Posterior vena cava (tissue), 2 donors: ENCODE measurements around the gene HSPG2. TPM values are rescaled to one million over a fixed set of nuclear protein-coding genes. Genes with fewer than 3 reads are reported as not detected.
"Not testable (repeated sequence)": the region's sequence is repeated elsewhere in the genome, so short reads cannot be mapped to it uniquely, and the experiment has no call there.

Experiments used
- DNase-seq: peaks from one replicate; pipeline ENCODE4 v3.0.0-alpha.2; 2020; ENCODE audit warnings: low spot score
- intact Hi-C, 2 donors: fragments of 100-400 bp; cut with DNase I; formaldehyde crosslinking; loops; one replicate each; pipeline versions ENCODE4 v1.14.1 to v1.14.2; 2022 to 2023
- total RNA-seq, 2 donors: library from RNA; stranded (reverse); fragmentation: NEBNext Ultra II Directional; extraction: Animal tissue kit (Norgen Biotek cat#: 25700); gene quantifications; one replicate each; pipeline ENCODE4 v1.2.1, GENCODE V29; 2021
- donor health status: DM: yes; HTN: yes; CAD: no.
- donor health status: DM: yes; HTN: yes; CAD: no.

Gene HSPG2
- total RNA-seq, 2 donors from 2014 or later, result 682 to 919 TPM

DNA sequence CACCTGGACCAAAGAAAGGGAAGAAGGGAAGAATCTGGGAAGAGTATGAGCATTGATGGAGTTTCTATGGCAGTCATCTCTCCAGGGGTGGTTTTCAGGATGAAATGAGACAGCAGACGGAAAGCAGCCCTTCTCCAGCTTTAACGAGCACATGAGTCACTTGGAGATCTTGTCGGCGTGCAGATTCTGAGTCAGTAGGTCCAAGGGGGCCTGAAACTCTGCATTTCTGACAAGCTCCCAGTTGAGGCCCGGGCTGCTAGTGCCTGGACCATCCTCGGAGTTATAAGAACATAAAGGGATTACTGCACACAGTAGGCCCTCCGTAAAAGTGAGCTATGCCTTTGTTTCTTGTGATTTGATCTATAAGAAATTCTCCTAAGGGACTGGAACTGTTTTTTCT, 17.6 kb downstream of the HSPG2 start:
- DNase-seq, result no peak
- intact Hi-C loops, result no loop called here

DNA sequence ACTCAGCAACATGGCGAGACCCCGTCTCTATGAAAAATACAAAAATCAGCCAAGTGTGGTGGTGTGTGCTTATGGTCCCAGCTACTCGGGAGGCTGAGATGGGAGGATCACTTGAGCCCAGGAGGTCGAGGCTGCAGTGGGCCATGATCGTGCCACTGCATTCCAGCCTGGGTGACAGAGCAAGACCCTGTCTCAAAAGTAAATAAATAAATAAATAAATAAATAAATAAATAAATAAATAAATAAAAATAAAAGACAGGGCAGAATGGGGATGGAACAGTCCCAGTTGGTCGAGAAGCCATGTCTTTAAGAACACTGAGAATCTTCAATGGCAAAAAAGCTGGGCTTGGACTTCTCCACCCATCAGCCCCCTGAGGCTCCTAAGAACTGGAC, 19.9 kb downstream of the HSPG2 start:
- DNase-seq, intact Hi-C loops: not testable (repeated sequence)

DNA sequence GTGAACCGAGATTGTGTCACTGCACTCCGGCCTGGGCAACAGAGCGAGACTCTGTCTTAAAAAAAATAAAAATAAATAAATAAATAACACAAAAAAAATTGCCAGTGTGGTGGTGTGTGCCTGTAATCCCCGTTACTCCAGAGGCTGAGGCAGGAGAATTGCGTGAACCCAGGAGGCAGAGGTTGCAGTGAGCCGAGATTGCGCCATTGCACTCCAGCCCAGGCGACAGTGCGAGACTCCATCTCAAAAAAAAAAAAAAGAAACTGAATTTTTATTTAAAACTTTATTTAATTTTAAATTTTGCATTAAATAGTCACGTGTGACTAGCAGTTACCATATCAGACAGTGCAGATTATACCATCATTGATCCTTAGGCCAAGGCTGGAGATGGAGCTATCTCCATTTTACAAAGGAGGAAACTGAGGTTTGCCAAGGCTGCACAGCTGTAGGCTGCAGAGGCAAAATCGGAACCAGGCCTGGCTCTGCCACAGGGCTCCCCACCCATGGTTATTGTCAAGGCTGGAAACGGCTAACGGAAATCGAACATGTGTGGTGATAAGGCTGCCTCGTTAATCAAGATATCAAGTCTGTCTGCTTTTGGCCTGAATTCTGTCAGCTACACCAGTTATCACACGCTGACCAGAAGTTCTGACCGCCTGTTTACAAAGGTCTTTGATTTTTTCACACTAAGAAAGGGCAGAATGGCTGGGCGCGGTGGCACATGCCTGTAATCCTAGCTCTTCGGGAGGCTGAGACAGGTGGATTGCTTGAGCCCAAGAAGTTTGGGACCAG, 20.5 kb downstream of the HSPG2 start:
- no peak for DNase-seq
- intact Hi-C loops, result no loop called here

DNA sequence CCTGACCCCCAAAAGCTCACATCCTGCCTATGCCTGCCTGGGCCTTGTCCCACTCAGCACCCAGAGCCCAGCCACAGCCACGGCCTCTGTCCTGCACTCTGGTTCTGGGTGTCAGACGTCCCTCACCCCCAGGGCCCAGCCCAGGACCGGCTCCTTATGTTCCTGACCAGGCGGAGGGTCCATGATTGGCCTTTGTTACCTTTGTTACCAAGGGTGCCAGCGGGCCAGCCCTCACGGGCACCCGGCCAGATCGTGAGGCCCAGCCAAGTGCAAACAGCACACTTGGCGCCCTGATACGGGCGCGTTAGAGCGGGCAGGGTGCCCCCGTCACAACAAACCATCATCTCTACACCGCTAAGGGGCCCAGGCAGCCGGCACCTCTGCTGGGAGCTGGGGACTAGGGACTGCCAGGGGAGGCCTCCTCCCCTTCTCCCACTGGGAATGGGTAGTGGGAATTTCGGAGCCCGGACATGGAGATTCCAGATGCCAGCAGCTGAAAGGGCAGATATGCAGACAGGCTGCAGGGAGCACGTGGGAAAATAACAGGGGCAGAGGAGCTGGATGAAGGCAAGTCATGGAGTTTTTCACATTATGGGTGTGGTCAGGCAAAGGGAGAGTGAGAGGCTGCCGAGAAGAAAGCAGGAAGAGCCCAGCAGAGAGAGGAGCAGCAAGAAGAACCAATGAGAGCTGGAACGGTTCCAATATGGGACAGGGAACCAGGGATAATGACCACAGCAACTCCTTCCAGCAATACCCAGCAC, 22.1 kb downstream of the HSPG2 start:
- DNase-seq, result no peak
- intact Hi-C loops, result no loop called here

DNA sequence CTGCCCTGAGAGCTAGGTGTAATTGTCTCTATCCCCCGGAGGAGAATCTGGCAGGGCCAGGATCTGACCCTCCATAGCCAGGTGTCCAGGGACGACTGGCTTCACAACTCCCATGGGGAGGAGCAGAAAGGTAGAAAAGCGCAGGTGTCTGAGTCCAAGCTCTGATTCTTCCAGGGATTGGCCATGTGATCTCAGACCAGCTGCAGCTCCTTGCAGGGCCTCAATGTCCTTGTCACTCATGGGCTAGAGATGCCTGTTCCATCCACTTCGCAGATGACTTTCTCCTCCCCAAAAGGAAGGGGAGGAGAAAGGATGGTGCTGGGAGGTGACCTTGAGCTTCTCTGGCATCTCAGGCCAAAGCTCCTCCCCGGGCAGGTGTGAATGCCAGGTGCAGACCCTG, 22.7 kb downstream of the HSPG2 start:
- intact Hi-C loops, result no loop called here
- no peak for DNase-seq

DNA sequence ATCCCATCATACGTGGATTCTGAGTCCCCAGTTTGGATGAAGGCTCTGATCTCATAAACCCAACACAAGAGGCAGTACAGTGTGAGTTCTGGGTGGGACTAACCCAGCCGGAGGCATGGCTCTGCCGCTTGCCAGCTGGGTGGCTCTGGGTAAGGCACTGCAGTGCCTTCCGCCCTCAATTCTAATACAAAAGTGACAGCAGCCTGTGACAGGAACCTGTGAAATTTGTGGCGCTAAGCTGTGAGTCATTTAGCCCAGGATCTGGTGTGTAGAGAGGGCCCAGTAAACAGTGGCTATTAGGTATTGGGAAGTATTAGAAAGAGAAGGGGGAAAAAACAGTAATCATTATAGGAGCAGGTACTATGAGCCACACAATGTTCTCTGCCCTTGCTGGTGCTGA, 23.3 kb downstream of the HSPG2 start:
- intact Hi-C loops, result no loop called here
- no peak for DNase-seq

DNA sequence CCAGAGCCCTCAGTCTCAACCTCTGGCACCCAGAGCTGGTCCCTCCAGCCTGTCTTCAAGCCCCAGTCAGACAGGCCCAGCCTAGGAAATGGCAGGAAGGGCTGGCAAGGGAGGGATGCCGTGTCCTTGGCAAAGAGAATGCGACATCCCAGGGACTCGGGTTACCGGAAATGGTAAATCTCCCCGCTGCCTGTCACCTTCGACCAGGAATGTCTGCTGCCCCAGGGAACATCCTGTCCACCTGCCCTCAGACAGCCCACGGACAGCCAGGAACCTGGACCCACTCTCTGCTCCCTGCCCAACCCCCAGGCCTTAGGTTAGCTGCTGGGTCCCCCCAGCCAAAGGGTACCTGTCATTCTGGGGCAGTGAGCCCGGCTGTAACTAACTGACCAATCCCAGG, 23.9 kb downstream of the HSPG2 start:
- intact Hi-C loops, result no loop called here

DNA sequence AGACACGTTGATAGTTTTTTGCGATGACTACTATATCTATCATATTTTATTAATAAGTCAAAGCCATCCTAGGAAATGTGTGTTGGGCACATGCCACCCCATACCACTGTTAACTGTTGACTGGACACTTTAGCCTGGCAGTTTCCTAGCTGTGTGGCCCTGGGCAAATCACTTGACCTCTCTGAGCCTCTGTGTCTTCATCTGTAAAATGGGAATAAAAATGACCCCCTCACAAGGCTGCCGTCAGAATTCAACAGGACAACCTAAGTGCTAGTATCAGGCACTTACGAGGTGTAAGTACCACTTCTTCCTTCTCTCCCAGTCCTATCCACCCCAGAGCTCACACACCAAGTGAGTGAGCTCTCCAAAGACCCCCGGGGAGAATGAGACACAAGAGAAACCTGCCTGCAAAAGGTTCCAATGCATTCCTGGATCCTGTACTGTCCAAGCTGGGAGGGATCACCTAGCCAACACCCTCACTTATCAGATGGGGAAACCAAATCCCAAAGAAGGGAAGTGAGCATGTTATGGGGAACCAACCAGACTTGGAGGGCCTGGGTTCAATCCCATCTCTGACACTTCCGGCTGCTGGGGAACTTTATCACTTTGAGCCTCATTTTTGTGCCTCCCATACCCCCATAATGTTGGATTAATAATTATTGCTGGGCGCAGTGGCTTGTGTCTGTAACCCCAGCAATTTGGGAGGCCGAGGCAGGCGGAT, 24.9 kb downstream of the HSPG2 start:
- no peak for DNase-seq
- intact Hi-C loops, result no loop called here

More for the DNA sequence above, 23.9 kb downstream of the HSPG2 start:
- DNase-seq, result no peak

DNA sequence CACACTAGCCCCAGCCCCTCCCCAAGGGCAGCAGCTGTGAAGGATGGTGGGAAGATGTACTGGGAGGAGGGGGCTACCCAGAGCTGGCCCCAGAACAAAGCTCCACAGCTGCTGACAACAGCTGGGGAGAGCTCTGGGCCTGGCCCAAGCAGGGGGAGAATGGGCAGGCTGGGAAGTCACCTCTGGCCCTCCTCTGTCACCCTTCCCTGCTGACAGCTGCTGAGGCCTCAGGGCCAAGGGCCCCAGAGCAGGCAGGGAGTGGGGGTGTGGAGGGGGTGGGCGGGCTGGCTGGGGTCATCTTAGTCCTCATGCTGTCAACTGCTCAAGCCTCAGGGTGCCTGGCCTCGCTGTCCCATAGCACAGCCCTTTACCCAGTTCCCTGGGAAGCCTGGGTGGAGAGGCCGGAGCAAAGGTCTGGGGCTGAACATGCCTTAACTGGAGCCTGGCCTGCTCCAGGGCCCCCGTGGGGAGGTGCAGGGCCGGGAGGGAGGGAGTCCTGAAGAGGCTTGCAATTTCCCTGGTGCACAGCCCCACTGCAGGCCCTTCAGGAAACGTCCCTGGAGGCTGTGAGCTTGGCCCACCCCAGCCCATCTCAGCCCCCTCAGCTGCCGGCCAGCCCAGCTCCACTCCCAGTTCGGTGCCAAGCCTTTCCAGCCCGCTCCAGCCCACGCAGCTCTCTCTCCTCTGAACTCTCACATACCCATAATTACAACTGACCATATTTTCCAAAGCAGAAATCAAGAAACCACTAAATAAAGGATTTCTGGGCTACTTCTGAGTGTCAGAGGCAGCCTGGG, 25.7 kb downstream of the HSPG2 start:
- intact Hi-C loops, result no loop called here
- DNase-seq, result peak; percentile 92

DNA sequence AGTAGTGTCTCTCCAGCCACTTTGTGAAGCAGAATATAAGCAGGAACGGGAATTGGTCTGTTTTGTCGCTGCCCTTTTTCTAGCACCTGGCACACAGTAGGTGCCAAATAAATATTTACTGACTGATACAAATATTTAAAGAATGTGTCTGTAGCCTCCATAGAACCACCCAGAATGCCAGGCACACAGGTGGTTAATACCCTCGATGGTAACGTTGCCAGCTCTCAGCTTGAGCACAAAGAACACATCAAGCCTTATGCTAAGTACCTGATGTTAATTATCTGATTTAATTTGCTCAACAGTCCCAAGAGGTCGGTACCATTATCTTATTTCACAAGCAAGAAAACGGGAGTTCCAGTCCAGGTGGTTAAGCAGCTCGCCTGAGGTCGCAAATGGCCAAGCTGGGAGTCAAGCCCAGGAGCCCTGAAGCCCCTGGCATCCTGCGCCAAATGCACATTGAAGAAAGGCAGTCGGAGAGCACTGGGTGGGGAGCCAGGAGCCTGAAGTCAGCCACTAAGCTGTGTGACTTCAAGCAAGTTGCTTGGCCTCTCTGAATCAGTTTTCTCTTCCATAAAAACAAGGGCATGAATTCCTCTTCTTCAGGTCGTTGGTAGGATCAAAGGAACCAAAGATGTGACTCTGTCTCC, 26.4 kb downstream of the HSPG2 start:
- intact Hi-C loops, result no loop called here
- DNase-seq, result no peak

DNA sequence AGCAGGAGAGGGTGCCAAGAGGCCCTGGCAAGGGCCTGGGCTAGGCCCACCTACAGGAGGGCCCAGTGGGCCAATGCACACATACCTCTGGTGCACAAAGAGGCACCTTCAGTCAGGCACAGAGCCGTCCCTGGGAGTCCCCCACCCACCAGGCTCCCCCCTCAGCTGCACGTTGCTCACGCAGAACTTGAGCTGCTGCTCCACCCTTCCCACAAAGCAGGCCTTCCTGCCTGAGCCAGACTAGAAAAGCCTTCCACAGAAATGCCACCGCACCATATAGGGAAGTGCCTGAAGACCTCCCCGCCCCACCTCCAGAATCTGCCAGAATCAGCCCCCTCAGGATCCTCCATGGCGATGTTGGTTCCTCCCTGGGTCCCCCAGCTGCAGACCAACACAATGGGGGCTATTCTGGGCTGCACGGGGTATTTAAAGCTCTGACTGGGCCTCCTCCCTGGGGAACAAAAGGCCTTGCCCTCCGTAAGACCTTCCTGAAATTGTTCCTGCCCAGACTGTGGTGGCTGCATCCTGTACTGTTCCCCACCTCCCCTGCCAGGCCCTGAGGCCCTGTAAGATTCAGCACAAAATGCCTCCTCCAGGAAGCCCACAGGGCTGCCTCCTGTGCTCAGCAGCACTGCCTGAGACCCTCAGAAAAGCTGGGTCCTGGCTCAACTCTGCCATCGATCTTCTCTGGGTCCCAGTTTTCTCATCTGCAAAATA, 27.2 kb downstream of the HSPG2 start:
- DNase-seq, result peak; percentile 92
- intact Hi-C loops, result no loop called here

DNA sequence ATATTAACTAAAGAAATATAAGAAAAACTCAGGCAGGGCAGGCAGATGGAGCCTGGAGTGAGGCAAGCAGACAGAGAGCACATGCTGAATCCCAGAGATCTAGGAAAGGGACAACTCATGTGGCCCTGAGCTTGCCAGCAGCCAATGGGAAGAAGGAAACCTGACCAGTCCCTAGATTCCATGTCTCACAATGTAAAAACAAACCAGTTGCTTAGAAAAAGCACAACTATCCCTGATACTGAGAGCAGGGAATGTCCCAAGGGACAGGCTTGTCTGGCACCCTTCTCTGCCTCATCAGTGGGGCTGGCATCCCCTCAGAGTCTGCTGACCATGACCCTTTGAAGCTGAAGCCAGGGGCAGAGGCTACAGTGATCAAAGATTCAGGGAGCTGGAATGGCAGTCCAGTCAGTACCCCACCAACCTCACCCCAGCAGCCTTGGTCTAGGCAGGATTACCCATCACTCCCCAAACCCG, 27.8 kb downstream of the HSPG2 start:
- intact Hi-C loops, result no loop called here
- peak; percentile 88 for DNase-seq

DNA sequence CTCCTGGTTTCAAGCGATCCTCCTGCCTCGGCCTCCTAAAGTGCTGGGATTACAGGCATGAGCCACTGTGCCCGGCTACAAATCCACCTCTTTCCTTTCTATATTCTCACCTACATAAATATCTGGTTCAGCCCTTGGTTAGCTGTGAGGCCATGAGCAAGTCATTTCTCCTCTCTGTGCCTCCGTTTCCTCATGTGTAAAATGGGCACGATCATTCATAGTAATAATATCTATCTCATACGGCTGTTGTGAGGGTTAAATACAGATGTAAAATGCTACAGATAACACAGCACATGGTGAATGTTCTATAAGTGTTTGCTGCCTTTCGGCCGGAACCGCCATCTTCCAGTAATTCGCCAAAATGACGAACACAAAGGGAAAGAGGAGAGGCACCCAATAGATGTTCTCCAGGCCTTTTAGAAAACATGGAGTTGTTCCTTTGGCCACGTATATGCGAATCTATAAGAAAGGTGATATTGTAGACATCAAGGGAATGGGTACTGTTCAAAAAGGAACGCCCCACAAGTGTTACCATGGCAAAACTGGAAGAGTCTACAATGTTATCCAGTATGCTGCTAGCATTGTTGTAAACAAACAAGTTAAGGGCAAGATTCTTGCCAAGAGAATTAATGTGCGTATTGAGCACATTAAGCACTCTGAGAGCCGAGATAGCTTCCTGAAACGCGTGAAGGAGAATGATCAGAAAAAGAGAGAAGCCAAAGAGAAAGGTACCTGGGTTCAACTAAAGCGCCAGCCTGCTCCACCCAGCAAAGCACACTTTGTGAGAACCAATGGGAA, 29.2 kb downstream of the HSPG2 start:
- DNase-seq, intact Hi-C loops: not testable (repeated sequence)

DNA sequence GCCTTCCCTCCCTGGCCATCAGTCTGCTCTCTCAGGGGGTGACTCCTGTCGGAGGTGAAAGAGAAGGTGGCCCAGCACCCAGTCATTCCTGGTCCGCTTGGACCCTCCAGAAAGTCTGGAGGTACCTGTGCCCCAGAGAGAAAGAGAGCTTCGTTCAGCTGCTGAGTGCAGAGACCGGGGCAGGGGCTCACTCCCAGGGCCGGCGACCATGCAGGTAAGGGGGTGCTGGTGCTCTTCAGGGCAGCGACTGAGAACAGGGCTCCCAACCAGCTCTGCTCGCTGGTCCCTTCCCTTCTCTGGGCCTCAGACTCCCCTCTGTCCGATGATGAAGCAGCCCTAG, 30.1 kb downstream of the HSPG2 start:
- no peak for DNase-seq
- intact Hi-C loops, result no loop called here

DNA sequence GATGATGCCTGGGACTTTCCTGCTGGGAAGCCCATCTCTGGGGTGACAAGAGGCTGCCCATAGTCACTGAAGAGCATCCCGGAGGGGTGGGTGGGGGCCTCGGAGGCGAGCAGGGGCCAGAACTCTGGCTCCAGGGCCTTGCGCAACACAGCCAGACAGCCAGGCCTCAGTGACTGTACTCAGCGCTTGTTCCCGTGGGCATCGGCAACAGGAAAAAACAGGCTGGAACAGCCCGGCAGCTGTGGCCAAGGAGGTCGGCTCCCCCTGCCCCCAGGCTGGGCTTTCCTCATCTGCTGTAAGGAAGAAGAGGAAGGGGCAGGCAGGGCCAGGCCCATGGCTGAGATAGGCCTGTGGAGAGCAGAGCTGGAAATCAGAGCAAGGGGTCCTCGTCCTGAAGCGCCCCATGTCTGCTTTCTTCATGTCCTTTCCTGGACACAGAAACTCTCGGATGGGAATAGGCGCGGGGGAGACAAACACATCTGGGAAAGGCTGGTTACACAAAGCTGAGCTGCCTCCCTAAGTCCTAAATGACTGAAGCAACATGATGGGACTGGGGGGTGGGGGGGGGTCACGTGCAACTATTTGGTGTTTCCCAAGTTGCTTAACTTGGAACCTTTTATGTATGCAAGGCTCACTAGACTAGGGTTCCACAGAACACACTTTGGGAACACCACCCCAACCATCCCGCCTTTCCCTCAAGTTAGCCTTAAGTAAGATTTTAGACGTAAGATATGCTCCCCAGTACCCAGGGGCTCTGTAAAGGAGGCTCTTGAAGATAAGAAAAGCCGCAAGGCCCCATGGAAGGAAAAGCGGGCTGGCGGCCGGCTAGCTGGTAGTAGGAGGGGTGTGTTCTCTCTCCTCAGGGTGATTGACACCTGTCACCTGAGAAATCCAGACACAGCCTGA, 30.7 kb downstream of the HSPG2 start:
- intact Hi-C loops, result no loop called here
- peak; percentile 96 for DNase-seq

DNA sequence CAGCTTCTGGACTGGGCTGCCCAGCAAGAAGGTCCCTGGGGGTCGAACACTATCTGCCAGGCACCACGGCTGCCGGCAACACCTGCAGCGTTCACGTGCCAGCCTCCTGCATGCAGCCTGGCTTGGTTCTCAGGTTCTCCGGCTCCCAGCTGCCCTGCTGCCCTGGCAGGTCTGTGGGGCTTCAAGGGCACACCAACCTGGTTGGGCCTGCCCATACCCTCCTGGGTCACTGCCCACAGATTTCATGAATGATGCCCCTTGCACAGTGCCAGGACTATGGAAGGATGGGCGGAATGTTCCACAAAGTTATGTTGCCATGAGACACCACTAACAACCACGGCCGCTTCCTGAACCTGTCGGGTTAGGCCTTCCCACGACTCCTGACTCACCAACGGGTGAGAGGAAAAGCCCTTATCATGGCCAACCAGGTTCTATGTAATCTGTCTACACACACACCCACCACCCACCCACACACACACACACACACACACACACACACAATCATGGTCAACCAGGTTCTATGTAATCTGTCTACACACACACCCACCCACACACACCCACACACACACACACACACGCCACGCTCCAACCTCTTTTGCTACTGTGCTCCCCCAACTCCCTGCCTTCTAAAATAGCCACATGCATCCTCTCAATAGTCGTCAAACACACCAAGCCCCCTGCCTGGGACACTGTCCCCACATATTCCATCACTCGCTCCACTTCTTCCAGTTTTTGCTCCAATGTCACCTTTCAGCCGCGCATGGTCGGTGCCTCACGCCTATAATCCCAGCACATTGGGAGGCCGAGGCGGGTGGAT, 32.2 kb downstream of the HSPG2 start:
- peak; percentile 89 for DNase-seq
- intact Hi-C loops, result loop anchor here in 1 of 2 donors (5.0 kb wide), 1 partner anchor 32 kb away; the partner anchor contains the start of gene HSPG2
